ENCODE measurements around the gene SYNE2.

The SYNE2 gene

GRCh38 chr14:64069634-64070359 lies 217.0 kb downstream of the SYNE2 start:
- no peak overlapping the region for H3K4me3 ChIP-seq (ENCODE audit: low read depth, low read length)

GRCh38 chr14:64074961-64075612 lies 222.3 kb downstream of the SYNE2 start:
- H3K4me3 ChIP-seq (ENCODE audit: low read depth, low read length) = no peak overlapping the region

- no peak overlapping the region for H3K4me3 ChIP-seq (ENCODE audit: low read depth, low read length)
These were observed 222.8 kb downstream of the SYNE2 start for GRCh38 chr14:64075613-64076005.

- H3K4me3 ChIP-seq (ENCODE audit: low read depth, low read length) = no peak overlapping the region
These were observed 227.6 kb downstream of the SYNE2 start for GRCh38 chr14:64080452-64080851.

- H3K4me3 ChIP-seq (ENCODE audit: low read depth, low read length) = no peak overlapping the region
These were observed 228.5 kb downstream of the SYNE2 start for GRCh38 chr14:64081174-64081746.

GRCh38 chr14:64082837-64083236 lies 230.0 kb downstream of the SYNE2 start:
- no peak overlapping the region for H3K4me3 ChIP-seq (ENCODE audit: low read depth, low read length)

- no peak overlapping the region for H3K4me3 ChIP-seq (ENCODE audit: low read depth, low read length)
These were observed 235.8 kb downstream of the SYNE2 start for GRCh38 chr14:64088647-64088964.

- no peak overlapping the region for H3K4me3 ChIP-seq (ENCODE audit: low read depth, low read length)
These were observed 237.1 kb downstream of the SYNE2 start for GRCh38 chr14:64089920-64090319.

- H3K4me3 ChIP-seq (ENCODE audit: low read depth, low read length) = no peak overlapping the region
These were observed 238.4 kb downstream of the SYNE2 start for GRCh38 chr14:64091217-64091616.

GRCh38 chr14:64092338-64092737 lies 239.5 kb downstream of the SYNE2 start:
- H3K4me3 ChIP-seq (ENCODE audit: low read depth, low read length) = no peak overlapping the region

GRCh38 chr14:64092940-64093339 lies 240.1 kb downstream of the SYNE2 start:
- H3K4me3 ChIP-seq (ENCODE audit: low read depth, low read length) = no peak overlapping the region

GRCh38 chr14:64095620-64096019 lies 242.8 kb downstream of the SYNE2 start:
- no peak overlapping the region for H3K4me3 ChIP-seq (ENCODE audit: low read depth, low read length)

GRCh38 chr14:64098120-64098519 lies 245.3 kb downstream of the SYNE2 start:
- no peak overlapping the region for H3K4me3 ChIP-seq (ENCODE audit: low read depth, low read length)

GRCh38 chr14:64107438-64107837 lies 254.6 kb downstream of the SYNE2 start:
- no peak overlapping the region for H3K4me3 ChIP-seq (ENCODE audit: low read depth, low read length)

GRCh38 chr14:64109819-64110554 lies 257.2 kb downstream of the SYNE2 start:
- no peak overlapping the region for H3K4me3 ChIP-seq (ENCODE audit: low read depth, low read length)

GRCh38 chr14:64110802-64111201 lies 258.0 kb downstream of the SYNE2 start:
- no peak overlapping the region for H3K4me3 ChIP-seq (ENCODE audit: low read depth, low read length)

GRCh38 chr14:64112867-64113678 lies 260.3 kb downstream of the SYNE2 start:
- no peak overlapping the region for H3K4me3 ChIP-seq (ENCODE audit: low read depth, low read length)

- H3K4me3 ChIP-seq (ENCODE audit: low read depth, low read length) = no peak overlapping the region
These were observed 261.4 kb downstream of the SYNE2 start for GRCh38 chr14:64114166-64114565.

GRCh38 chr14:64114796-64115195 lies 262.0 kb downstream of the SYNE2 start:
- no peak overlapping the region for H3K4me3 ChIP-seq (ENCODE audit: low read depth, low read length)

GRCh38 chr14:64115401-64115800 lies 262.6 kb downstream of the SYNE2 start:
- H3K4me3 ChIP-seq (ENCODE audit: low read depth, low read length) = no peak overlapping the region

All from iPS-11a (cell line).